NCI-H2081 treated with DMSO at 0.1 percent for 48 hours (cell line): ENCODE data around the gene PIK3IP1.

Experiments
- DNase-seq: peaks from one replicate; lab custom pipeline; 2025; lab: John Stamatoyannopoulos, UW

Gene PIK3IP1

GRCh38 chr22:31278626-31279326 is 13.5 kb downstream of the PIK3IP1 start:
- no peak for DNase-seq

GRCh38 chr22:31278151-31278621 is 14.1 kb downstream of the PIK3IP1 start:
- DNase-seq, result no peak

- DNase-seq, result no peak
Measured at GRCh38 chr22:31277741-31278140, 14.5 kb downstream of the PIK3IP1 start.

- no peak for DNase-seq
Measured at GRCh38 chr22:31276426-31277167, 15.7 kb downstream of the PIK3IP1 start.

GRCh38 chr22:31275576-31275975 is 16.7 kb downstream of the PIK3IP1 start:
- no peak for DNase-seq

- no peak for DNase-seq
Measured at GRCh38 chr22:31275018-31275417, 17.3 kb downstream of the PIK3IP1 start.

- no peak for DNase-seq
Measured at GRCh38 chr22:31274017-31274416, 18.3 kb downstream of the PIK3IP1 start.

GRCh38 chr22:31272522-31273446 is 19.5 kb downstream of the PIK3IP1 start:
- no peak for DNase-seq

GRCh38 chr22:31271485-31271884 is 20.8 kb downstream of the PIK3IP1 start:
- DNase-seq, result no peak

GRCh38 chr22:31271026-31271425 is 21.3 kb downstream of the PIK3IP1 start:
- no peak for DNase-seq

- no peak for DNase-seq
Measured at GRCh38 chr22:31269892-31270579, 22.3 kb downstream of the PIK3IP1 start.

- no peak for DNase-seq
Measured at GRCh38 chr22:31268281-31268680, 24.0 kb downstream of the PIK3IP1 start.

GRCh38 chr22:31263896-31264640 is 28.2 kb downstream of the PIK3IP1 start:
- DNase-seq, result no peak

- DNase-seq, result no peak
Measured at GRCh38 chr22:31262312-31263133, 29.8 kb downstream of the PIK3IP1 start.

GRCh38 chr22:31260474-31260856 is 31.8 kb downstream of the PIK3IP1 start:
- DNase-seq, result no peak

GRCh38 chr22:31259798-31260473 is 32.4 kb downstream of the PIK3IP1 start:
- DNase-seq, result no peak

GRCh38 chr22:31253949-31254348 is 38.3 kb downstream of the PIK3IP1 start:
- DNase-seq, result no peak

- DNase-seq, result no peak
Measured at GRCh38 chr22:31250740-31251600, 41.3 kb downstream of the PIK3IP1 start.
